Gastroesophageal sphincter (tissue), 4 donors: ENCODE measurements around the gene OR2M4. TPM values are rescaled to one million over a fixed set of nuclear protein-coding genes. Genes with fewer than 3 reads are reported as not detected.

Source experiments
- ATAC-seq: fragments of 150-250 bp; one replicate; pipeline ENCODE4 v1.9.1; 2016; ENCODE audit warnings: mild to moderate bottlenecking, moderate library complexity
- H3K27ac ChIP-seq, 4 donors: fragments of 200-600 bp; sonication (generic) in 3 of 4; 1 replicate in 3 of 4; 2 replicates in 1 of 4; pipeline ENCODE4 v1.5.1; 2016 to 2019
- H3K27me3 ChIP-seq: fragments of 200-600 bp; sonication (generic); one replicate; pipeline ENCODE4 v1.5.1; 2019
- H3K36me3 ChIP-seq, 2 donors: fragments of 200-600 bp; sonication (generic); one replicate each; pipeline ENCODE4 v1.5.1; 2019; ENCODE audit warnings: control low read depth in 1 of 2
- H3K4me1 ChIP-seq, 3 donors: fragments of 200-600 bp; sonication (generic); 1 replicate in 2 of 3; 2 replicates in 1 of 3; pipeline ENCODE4 v1.5.1; 2016 to 2019; ENCODE audit warnings: control low read depth in 2 of 3
- H3K4me3 ChIP-seq, 2 donors: fragments of 200-600 bp; sonication (generic); one replicate each; pipeline ENCODE4 v1.5.1; 2019; ENCODE audit warnings: mild to moderate bottlenecking in 1 of 2, moderate library complexity in 1 of 2
- H3K9me3 ChIP-seq, 3 donors: fragments of 200-600 bp; sonication (generic); one replicate each; pipeline ENCODE4 v1.5.1; 2017 to 2019; ENCODE audit warnings: control low read depth in 2 of 3
- EP300 ChIP-seq: sonication (generic); formaldehyde crosslinking; IDR thresholded peaks from one replicate; pipeline ENCODE4 v1.6.1; 2017; ENCODE audit warnings: antibody characterized with exemption, mild to moderate bottlenecking
- POLR2A ChIP-seq, 2 donors: fragments of 450-650 bp; IDR thresholded peaks; one replicate each; pipeline ENCODE4 v1.6.1; 2017; ENCODE audit warnings: antibody characterized with exemption in 2 of 2, mild to moderate bottlenecking in 2 of 2, moderate library complexity in 1 of 2
- POLR2AphosphoS5 ChIP-seq: sonication (generic); formaldehyde crosslinking; IDR thresholded peaks from one replicate; pipeline ENCODE4 v1.6.1; 2017; ENCODE audit warnings: antibody characterized with exemption
- WGBS, 2 donors: methylation state at CpG; one replicate each; pipeline ENCODE4 v1.1.5; 2018; ENCODE audit warnings: low coverage in 1 of 2; 5-methylcytosine and 5-hydroxymethylcytosine counted together
- total RNA-seq, 4 donors: library from RNA; depleted of rRNA; stranded (reverse); fragments of >200 nt; gene quantifications; one replicate each; pipeline ENCODE4 v1.1.0, GENCODE V29; 2016
- TF ChIP-seq, protein P1 (sequence below), 4 experiments: fragments of 200-600 bp in 2 of 4; fragments of 450-650 bp in 2 of 4; sonication (generic) in 1 of 4; IDR thresholded peaks; one replicate each; pipeline ENCODE4 v1.5.1; 2017 to 2019; ENCODE audit warnings: antibody characterized with exemption in 4 of 4, mild to moderate bottlenecking in 2 of 4, moderate library complexity in 2 of 4

Gene OR2M4
- total RNA-seq, 4 donors from 2014 or later, result 0.05 to 0.50 TPM; not detected in 2

- H3K9me3 ChIP-seq, result peaks cover 0 to 17% (median 0%) of the 10 kb centered on the region in 3 donors
- no peaks in the 10 kb centered on the region for H3K4me1 ChIP-seq
- no peaks in the 10 kb centered on the region for H3K36me3 ChIP-seq
- ATAC-seq, result no peak
- H3K27ac ChIP-seq, result no peak within 1 kb of the TSS
- H3K27me3 ChIP-seq, result no peaks in the 10 kb centered on the region
- WGBS, 2 donors, result 48 to 50% methylated on average over 4 of the region's 4 CpGs
- TF ChIP-seq, protein P1, sequence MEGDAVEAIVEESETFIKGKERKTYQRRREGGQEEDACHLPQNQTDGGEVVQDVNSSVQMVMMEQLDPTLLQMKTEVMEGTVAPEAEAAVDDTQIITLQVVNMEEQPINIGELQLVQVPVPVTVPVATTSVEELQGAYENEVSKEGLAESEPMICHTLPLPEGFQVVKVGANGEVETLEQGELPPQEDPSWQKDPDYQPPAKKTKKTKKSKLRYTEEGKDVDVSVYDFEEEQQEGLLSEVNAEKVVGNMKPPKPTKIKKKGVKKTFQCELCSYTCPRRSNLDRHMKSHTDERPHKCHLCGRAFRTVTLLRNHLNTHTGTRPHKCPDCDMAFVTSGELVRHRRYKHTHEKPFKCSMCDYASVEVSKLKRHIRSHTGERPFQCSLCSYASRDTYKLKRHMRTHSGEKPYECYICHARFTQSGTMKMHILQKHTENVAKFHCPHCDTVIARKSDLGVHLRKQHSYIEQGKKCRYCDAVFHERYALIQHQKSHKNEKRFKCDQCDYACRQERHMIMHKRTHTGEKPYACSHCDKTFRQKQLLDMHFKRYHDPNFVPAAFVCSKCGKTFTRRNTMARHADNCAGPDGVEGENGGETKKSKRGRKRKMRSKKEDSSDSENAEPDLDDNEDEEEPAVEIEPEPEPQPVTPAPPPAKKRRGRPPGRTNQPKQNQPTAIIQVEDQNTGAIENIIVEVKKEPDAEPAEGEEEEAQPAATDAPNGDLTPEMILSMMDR (IDR thresholded peaks at IDR 0.05), result no peak
- TF ChIP-seq EP300 (no peak), POLR2A (IDR thresholded peaks at IDR 0.05) (no peak), POLR2AphosphoS5 (no peak)
- no peak within 1 kb of the TSS for H3K4me3 ChIP-seq
Observed at GRCh38 chr1:248196965-248197364, 34.3 kb upstream of the OR2M4 start, which contains the start of gene OR2M3. TSS of gene OR2M3 (plus strand) at chr1:248197265. CDS start at chr1:248203068, 5,803 bp downstream.

GRCh38 chr1:248215880-248216279 lies 15.3 kb upstream of the OR2M4 start:
- WGBS, 2 donors, result 100% methylated on average over 1 of the region's 1 CpG; no CpG with 5 or more reads in 1 of the 2 donors
- Histone ChIP-seq H3K27me3 (no peaks in the 10 kb centered on the region), H3K36me3 (no peaks in the 10 kb centered on the region), H3K27ac (no peak overlapping the region), H3K4me3 (no peak overlapping the region), H3K9me3 (no peaks in the 10 kb centered on the region), H3K4me1 (no peaks in the 10 kb centered on the region)
- TF ChIP-seq POLR2A (IDR thresholded peaks at IDR 0.05) (no peak), EP300 (no peak), POLR2AphosphoS5 (no peak)
- TF ChIP-seq, protein P1 (IDR thresholded peaks at IDR 0.05), result no peak
- no peak for ATAC-seq

DNA sequence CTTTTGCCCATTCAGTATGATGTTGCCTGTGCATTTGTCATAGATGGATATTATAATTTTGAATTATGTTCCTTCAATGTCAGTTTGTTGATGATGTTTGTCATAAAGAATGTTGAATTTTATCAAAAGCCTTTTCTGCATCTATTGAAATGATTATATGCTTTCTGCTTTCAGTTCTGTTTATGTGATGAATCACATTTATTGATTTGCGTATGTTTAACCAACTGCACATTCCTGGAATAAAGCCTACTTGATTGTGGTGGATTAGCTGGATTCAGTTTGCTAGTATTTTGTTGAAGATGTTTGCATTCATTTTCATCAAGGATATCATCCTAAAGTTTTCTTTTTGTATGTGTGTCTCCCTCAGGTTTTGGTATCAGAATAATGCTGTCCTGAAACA lies 5.7 kb upstream of the OR2M4 start:
- WGBS, 2 donors, result 76 to 82% methylated on average over 1 of the region's 1 CpG
- H3K4me3 ChIP-seq, result no peak overlapping the region
- no peak for ATAC-seq

GRCh38 chr1:248229360-248229908 lies 1.8 kb upstream of the OR2M4 start:
- H3K27me3 ChIP-seq, result no peaks in the 10 kb centered on the region
- ATAC-seq, result no peak
- no peaks in the 10 kb centered on the region for H3K4me1 ChIP-seq
- no peak overlapping the region for H3K4me3 ChIP-seq
- no peaks in the 10 kb centered on the region for H3K36me3 ChIP-seq
- TF ChIP-seq EP300 (no peak), POLR2A (IDR thresholded peaks at IDR 0.05) (no peak), POLR2AphosphoS5 (no peak)
- TF ChIP-seq, protein P1 (IDR thresholded peaks at IDR 0.05), result no peak
- peaks cover 0 to 4% (median 0%) of the 10 kb centered on the region in 3 donors for H3K9me3 ChIP-seq
- 54 to 58% methylated on average over 2 to 4 of the region's 6 CpGs for WGBS, 2 donors
- no peak overlapping the region for H3K27ac ChIP-seq

More for the DNA sequence above, 5.7 kb upstream of the OR2M4 start:
- Histone ChIP-seq H3K4me1 (no peaks in the 10 kb centered on the region), H3K36me3 (no peaks in the 10 kb centered on the region), H3K27me3 (no peaks in the 10 kb centered on the region), H3K9me3 (peaks cover 0 to 4% (median 0%) of the 10 kb centered on the region in 3 donors), H3K27ac (no peak overlapping the region)
- no peak for TF ChIP-seq POLR2AphosphoS5
- TF ChIP-seq, protein P1 (IDR thresholded peaks at IDR 0.05), result no peak
- no peak for TF ChIP-seq POLR2A (IDR thresholded peaks at IDR 0.05)
- TF ChIP-seq EP300, result no peak

- ATAC-seq, result no peak
- Histone ChIP-seq H3K27ac (no peak overlapping the region), H3K4me1 (no peaks in the 10 kb centered on the region), H3K27me3 (peaks cover 7% of the 10 kb centered on the region), H3K36me3 (no peaks in the 10 kb centered on the region), H3K4me3 (no peak overlapping the region), H3K9me3 (no peaks in the 10 kb centered on the region)
- TF ChIP-seq POLR2AphosphoS5 (no peak), EP300 (no peak), POLR2A (IDR thresholded peaks at IDR 0.05) (no peak)
- TF ChIP-seq, protein P1 (IDR thresholded peaks at IDR 0.05), result no peak
- WGBS, 2 donors, result 88 to 98% methylated on average over 7 to 8 of the region's 9 CpGs
Observed at GRCh38 chr1:248239478-248239877, 8.3 kb downstream of the OR2M4 start.
